GM21360 (cell line): Measurements from ENCODE around the gene TMOD2.
"Not testable (repeated sequence)": the region's sequence is repeated elsewhere in the genome, so short reads cannot be mapped to it uniquely, and the experiment has no call there.

ENCODE experiments used
- ATAC-seq: cut with Tn5 transposase; IDR thresholded peaks from one replicate; pipeline ENCODE4 v1.9.1; 2021; ENCODE audit warnings: mild to moderate bottlenecking, moderate library complexity; ENCODE audit not compliant: unreplicated experiment

TMOD2 gene

GRCh38 chr15:51768018-51768417 lies 16.6 kb downstream of the TMOD2 start:
- ATAC-seq = no peak

GRCh38 chr15:51770902-51771301 lies 19.5 kb downstream of the TMOD2 start:
- ATAC-seq = no peak

- no peak for ATAC-seq
These were observed 20.4 kb downstream of the TMOD2 start for GRCh38 chr15:51771773-51772172.

GRCh38 chr15:51774916-51775315 lies 23.5 kb downstream of the TMOD2 start:
- no peak for ATAC-seq

- no peak for ATAC-seq
These were observed 24.8 kb downstream of the TMOD2 start for GRCh38 chr15:51775967-51776816.

GRCh38 chr15:51776952-51777569 lies 25.7 kb downstream of the TMOD2 start:
- ATAC-seq = no peak

- ATAC-seq = no peak
These were observed 29.2 kb downstream of the TMOD2 start for GRCh38 chr15:51780636-51781035.

- no peak for ATAC-seq
These were observed 30.1 kb downstream of the TMOD2 start for GRCh38 chr15:51781506-51781905.

GRCh38 chr15:51782357-51782896 lies 31.0 kb downstream of the TMOD2 start:
- no peak for ATAC-seq

GRCh38 chr15:51783967-51784366 lies 32.6 kb downstream of the TMOD2 start:
- no peak for ATAC-seq

GRCh38 chr15:51787130-51787529 lies 35.7 kb downstream of the TMOD2 start:
- not testable (repeated sequence) for ATAC-seq

- ATAC-seq = not testable (repeated sequence)
These were observed 41.1 kb downstream of the TMOD2 start for GRCh38 chr15:51792474-51792873.

GRCh38 chr15:51793521-51794305 lies 42.3 kb downstream of the TMOD2 start:
- no peak for ATAC-seq

- no peak for ATAC-seq
These were observed 45.5 kb downstream of the TMOD2 start for GRCh38 chr15:51796847-51797401.

GRCh38 chr15:51798281-51798680 lies 46.9 kb downstream of the TMOD2 start:
- no peak for ATAC-seq

- no peak for ATAC-seq
These were observed 48.2 kb downstream of the TMOD2 start for GRCh38 chr15:51799282-51800252.

- no peak for ATAC-seq
These were observed 50.0 kb downstream of the TMOD2 start for GRCh38 chr15:51801391-51801835.

- ATAC-seq = no peak
These were observed 51.2 kb downstream of the TMOD2 start for GRCh38 chr15:51802593-51802992.

- ATAC-seq = no peak
These were observed 52.6 kb downstream of the TMOD2 start for GRCh38 chr15:51803965-51804364.

- ATAC-seq = no peak
These were observed 54.7 kb downstream of the TMOD2 start for GRCh38 chr15:51806123-51806522.
